Measurements from ENCODE around the gene ZNF638.
A peak's percentile ranks its signal among the peaks of the same experiment; 100 is the strongest.

ZNF638 gene

DNA sequence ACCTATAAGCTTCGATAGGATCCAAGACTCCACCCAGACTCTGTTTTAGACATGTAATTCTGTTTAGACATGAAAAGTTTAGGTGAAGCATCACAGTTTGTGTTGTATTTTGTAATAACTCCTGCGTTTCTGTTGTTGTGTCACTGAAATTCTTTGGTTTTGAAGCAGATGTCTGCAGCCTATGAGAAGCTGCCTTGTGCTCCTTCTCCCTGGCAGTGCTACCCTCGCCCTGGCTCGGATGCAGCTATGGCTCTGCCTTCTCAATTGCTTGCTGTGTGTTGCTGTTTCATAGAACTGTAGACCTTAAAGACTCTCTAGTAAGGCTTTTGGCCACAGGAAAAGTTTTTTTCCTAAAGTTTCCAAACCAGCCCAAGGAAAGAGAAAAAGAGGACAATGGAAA is 40.2 kb upstream of the ZNF638 start:
- Histone ChIP-seq H3K9me3 (no peaks in the 10 kb centered on the region), H3K4me3 (ENCODE audit: low read depth, low read length) (no peak overlapping the region), H3K36me3 (no peaks in the 10 kb centered on the region), H3K27me3 (no peaks in the 10 kb centered on the region), H3K4me1 (no peaks in the 10 kb centered on the region)
- no peak for DNase-seq
- TF ChIP-seq, protein P1, sequence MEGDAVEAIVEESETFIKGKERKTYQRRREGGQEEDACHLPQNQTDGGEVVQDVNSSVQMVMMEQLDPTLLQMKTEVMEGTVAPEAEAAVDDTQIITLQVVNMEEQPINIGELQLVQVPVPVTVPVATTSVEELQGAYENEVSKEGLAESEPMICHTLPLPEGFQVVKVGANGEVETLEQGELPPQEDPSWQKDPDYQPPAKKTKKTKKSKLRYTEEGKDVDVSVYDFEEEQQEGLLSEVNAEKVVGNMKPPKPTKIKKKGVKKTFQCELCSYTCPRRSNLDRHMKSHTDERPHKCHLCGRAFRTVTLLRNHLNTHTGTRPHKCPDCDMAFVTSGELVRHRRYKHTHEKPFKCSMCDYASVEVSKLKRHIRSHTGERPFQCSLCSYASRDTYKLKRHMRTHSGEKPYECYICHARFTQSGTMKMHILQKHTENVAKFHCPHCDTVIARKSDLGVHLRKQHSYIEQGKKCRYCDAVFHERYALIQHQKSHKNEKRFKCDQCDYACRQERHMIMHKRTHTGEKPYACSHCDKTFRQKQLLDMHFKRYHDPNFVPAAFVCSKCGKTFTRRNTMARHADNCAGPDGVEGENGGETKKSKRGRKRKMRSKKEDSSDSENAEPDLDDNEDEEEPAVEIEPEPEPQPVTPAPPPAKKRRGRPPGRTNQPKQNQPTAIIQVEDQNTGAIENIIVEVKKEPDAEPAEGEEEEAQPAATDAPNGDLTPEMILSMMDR (IDR thresholded peaks at IDR 0.05; ENCODE audit: low read depth, low read length): no peak

DNA sequence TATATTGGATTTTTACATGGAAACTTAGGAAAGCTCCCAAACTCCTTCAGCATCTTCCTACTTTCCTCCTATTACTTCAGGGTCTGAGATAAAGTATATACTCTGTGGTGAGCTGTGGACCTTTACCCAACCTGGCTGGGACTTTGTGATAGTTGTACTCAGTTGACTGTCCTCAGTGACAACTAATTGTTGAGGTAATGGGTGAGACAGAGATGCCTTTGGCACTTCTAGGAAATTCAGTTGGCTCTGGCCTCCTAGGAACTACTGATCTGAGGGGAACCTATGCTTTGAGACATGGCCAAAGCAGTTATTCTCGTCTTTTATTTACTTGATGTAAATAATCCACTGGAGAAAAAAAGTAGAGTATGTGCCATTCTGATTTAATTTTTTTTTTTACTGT is 39.4 kb upstream of the ZNF638 start:
- Histone ChIP-seq H3K9me3 (no peaks in the 10 kb centered on the region), H3K4me3 (ENCODE audit: low read depth, low read length) (no peak overlapping the region), H3K27me3 (no peaks in the 10 kb centered on the region), H3K36me3 (no peaks in the 10 kb centered on the region), H3K4me1 (no peaks in the 10 kb centered on the region)
- TF ChIP-seq, protein P1 (IDR thresholded peaks at IDR 0.05; ENCODE audit: low read depth, low read length): no peak
- no peak for DNase-seq

DNA sequence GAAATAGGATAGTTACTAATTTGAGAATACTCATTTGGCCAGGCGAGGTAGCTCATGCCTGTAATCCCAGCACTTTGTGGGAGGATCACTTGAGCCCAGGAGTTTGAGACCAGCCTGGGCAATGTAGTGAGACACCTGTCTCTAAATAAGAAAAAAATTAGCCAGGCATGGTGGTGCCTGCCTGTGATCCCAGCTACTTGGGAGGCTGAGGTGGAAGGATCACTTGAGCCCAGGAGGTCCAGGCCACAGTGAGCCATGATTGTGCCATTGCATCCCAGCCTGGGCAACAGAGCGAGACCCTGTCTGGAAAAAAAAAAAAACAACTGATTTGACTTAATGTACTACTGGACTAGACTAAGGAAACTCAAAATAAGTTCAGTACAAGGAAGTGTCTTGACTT is 32.7 kb upstream of the ZNF638 start:
- no peak for DNase-seq
- no peaks in the 10 kb centered on the region for H3K4me1 ChIP-seq
- TF ChIP-seq, protein P1 (IDR thresholded peaks at IDR 0.05; ENCODE audit: low read depth, low read length): no peak

DNA sequence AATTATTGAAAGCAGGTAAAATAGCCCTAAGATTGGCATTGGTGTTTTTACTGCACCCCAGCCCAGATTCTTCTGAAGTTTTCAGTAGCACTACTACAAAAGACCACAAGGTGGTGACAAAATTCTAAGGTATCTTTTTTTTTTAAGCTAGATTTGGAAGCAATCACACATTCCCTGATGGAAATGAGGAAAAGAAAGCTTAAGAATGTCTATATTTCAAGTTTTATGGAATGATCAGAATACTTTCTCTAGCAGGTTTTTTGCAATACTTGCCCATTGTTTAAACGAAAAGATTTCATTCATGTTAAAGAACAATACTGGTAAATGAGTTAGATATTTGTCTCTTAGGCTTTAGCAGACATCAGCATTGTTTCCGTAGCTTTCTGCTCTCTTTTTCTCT is 32.1 kb upstream of the ZNF638 start:
- Histone ChIP-seq H3K4me3 (ENCODE audit: low read depth, low read length) (no peak overlapping the region), H3K9me3 (no peaks in the 10 kb centered on the region), H3K36me3 (no peaks in the 10 kb centered on the region), H3K27me3 (no peaks in the 10 kb centered on the region), H3K4me1 (no peaks in the 10 kb centered on the region)
- TF ChIP-seq, protein P1 (IDR thresholded peaks at IDR 0.05; ENCODE audit: low read depth, low read length): peak; percentile 54
- no peak for DNase-seq

More for the DNA sequence above, 32.7 kb upstream of the ZNF638 start:
- no peaks in the 10 kb centered on the region for H3K9me3 ChIP-seq
- H3K36me3 ChIP-seq: no peaks in the 10 kb centered on the region
- no peaks in the 10 kb centered on the region for H3K27me3 ChIP-seq
- H3K4me3 ChIP-seq (ENCODE audit: low read depth, low read length): no peak overlapping the region

DNA sequence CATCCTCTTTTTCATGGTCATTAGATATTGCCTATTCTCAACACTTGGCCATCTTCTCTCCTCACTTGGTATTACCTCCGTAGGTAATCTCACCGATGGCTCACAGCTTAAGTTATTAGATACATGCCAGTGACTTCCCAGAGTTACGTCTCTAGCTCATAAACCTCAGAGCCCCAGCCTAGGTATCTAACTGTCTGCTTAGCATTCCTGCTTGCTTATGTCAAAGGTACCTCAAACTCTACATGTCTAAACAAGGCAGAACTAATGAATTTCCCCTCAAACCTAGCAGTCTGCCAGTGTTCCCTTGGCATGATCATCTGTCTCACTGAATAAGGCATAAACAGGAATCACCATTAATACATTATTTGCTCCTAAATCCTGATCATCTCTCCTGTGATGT is 27.7 kb upstream of the ZNF638 start:
- TF ChIP-seq, protein P1 (IDR thresholded peaks at IDR 0.05; ENCODE audit: low read depth, low read length): no peak
- DNase-seq: no peak
- no peaks in the 10 kb centered on the region for H3K27me3 ChIP-seq
- no peaks in the 10 kb centered on the region for H3K4me1 ChIP-seq
- no peaks in the 10 kb centered on the region for H3K36me3 ChIP-seq
- H3K9me3 ChIP-seq: no peaks in the 10 kb centered on the region
- H3K4me3 ChIP-seq (ENCODE audit: low read depth, low read length): no peak overlapping the region

DNA sequence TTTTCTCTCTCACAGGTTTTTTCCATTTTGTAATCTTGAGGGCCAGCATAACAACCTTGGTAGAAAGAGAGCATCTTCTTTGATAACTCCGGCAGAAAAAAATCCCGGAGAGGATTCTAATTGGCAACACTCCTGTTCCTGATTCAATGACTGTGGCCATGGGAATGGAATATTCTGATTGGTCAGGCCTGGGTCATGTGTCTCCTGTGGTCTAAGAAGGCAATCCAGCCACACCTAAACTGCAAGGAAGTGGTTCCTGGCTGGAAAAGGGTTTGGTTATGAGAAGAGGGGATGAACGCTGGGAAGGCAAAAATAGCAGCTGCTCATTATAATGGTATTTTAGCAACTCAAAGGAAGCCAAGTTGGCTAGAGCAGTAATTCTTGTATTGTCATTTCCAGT is 24.8 kb upstream of the ZNF638 start:
- H3K4me1 ChIP-seq: no peaks in the 10 kb centered on the region
- DNase-seq: no peak
- no peaks in the 10 kb centered on the region for H3K27me3 ChIP-seq
- no peaks in the 10 kb centered on the region for H3K36me3 ChIP-seq
- TF ChIP-seq, protein P1 (IDR thresholded peaks at IDR 0.05; ENCODE audit: low read depth, low read length): no peak
- no peak overlapping the region for H3K4me3 ChIP-seq (ENCODE audit: low read depth, low read length)
- no peaks in the 10 kb centered on the region for H3K9me3 ChIP-seq

Measured in BE2C (cell line).